ENCODE data around the gene TSLP.

Gene TSLP

DNA sequence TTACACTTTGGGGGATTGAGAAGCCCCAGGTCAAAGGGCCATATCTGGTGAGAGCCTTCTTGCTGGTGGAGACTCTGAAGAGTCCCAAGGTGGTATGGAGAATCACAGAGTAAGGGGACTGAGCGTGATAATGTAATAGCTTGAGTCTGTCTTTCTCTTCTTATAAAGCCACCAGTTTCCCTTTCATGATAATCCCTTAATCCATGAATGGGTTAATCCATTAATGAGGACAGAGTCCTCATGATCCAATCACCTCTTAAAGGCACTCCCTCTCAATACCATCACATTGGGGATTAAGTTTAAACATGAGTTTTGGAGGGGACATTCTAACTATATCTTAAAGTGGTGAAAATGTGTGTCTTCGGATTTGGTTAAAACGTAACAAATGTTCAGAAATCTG lies 42.2 kb downstream of the TSLP start:
- TF ChIP-seq, protein P1, sequence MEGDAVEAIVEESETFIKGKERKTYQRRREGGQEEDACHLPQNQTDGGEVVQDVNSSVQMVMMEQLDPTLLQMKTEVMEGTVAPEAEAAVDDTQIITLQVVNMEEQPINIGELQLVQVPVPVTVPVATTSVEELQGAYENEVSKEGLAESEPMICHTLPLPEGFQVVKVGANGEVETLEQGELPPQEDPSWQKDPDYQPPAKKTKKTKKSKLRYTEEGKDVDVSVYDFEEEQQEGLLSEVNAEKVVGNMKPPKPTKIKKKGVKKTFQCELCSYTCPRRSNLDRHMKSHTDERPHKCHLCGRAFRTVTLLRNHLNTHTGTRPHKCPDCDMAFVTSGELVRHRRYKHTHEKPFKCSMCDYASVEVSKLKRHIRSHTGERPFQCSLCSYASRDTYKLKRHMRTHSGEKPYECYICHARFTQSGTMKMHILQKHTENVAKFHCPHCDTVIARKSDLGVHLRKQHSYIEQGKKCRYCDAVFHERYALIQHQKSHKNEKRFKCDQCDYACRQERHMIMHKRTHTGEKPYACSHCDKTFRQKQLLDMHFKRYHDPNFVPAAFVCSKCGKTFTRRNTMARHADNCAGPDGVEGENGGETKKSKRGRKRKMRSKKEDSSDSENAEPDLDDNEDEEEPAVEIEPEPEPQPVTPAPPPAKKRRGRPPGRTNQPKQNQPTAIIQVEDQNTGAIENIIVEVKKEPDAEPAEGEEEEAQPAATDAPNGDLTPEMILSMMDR (IDR thresholded peaks at IDR 0.05; ENCODE audit: low read depth, low read length, missing control alignments): no peak
- no peak overlapping the region for H3K4me3 ChIP-seq (replicated peaks; ENCODE audit: low read depth, low read length)
- no peak for DNase-seq (ENCODE audit: extremely low read depth, low read depth)

- no peak overlapping the region for H3K4me3 ChIP-seq (replicated peaks; ENCODE audit: low read depth, low read length)
- TF ChIP-seq, protein P1 (IDR thresholded peaks at IDR 0.05; ENCODE audit: low read depth, low read length, missing control alignments): no peak
- no peak for DNase-seq (ENCODE audit: extremely low read depth, low read depth)
Measured at GRCh38 chr5:111115229-111115628, 43.7 kb downstream of the TSLP start.

GRCh38 chr5:111116550-111116949 lies 45.0 kb downstream of the TSLP start:
- TF ChIP-seq, protein P1 (IDR thresholded peaks at IDR 0.05; ENCODE audit: low read depth, low read length, missing control alignments): no peak
- DNase-seq (ENCODE audit: extremely low read depth, low read depth): no peak
- H3K4me3 ChIP-seq (replicated peaks; ENCODE audit: low read depth, low read length): no peak overlapping the region

DNA sequence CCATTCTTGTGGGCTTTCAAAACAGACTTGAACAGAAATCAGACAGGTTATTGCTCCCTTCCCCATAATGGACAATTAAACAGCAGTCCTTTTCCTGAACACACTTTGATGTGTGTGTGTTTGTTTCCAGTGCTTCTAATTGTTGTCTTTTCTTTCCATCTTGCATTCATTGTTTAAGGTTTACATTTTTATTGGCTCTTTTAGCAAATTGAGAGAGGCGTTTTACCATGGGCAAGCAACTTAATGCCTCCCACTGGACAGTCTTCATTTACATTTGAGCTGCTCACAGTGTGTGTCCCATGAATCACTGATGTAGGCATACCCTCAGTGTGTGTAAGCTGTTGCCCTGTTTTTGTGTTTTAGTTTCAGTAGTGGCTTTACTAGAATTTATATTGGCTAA lies 45.6 kb downstream of the TSLP start:
- no peak overlapping the region for H3K4me3 ChIP-seq (replicated peaks; ENCODE audit: low read depth, low read length)
- DNase-seq (ENCODE audit: extremely low read depth, low read depth): no peak
- TF ChIP-seq, protein P1 (IDR thresholded peaks at IDR 0.05; ENCODE audit: low read depth, low read length, missing control alignments): no peak

- H3K4me3 ChIP-seq (replicated peaks; ENCODE audit: low read depth, low read length): no peak overlapping the region
- TF ChIP-seq, protein P1 (IDR thresholded peaks at IDR 0.05; ENCODE audit: low read depth, low read length, missing control alignments): no peak
- no peak for DNase-seq (ENCODE audit: extremely low read depth, low read depth)
Measured at GRCh38 chr5:111119221-111119620, 47.7 kb downstream of the TSLP start.

- TF ChIP-seq, protein P1 (IDR thresholded peaks at IDR 0.05; ENCODE audit: low read depth, low read length, missing control alignments): no peak
- H3K4me3 ChIP-seq (replicated peaks; ENCODE audit: low read depth, low read length): no peak overlapping the region
- DNase-seq (ENCODE audit: extremely low read depth, low read depth): no peak
Measured at GRCh38 chr5:111119856-111120255, 48.3 kb downstream of the TSLP start.

- H3K4me3 ChIP-seq (replicated peaks; ENCODE audit: low read depth, low read length): no peak overlapping the region
- TF ChIP-seq, protein P1 (IDR thresholded peaks at IDR 0.05; ENCODE audit: low read depth, low read length, missing control alignments): no peak
- DNase-seq (ENCODE audit: extremely low read depth, low read depth): no peak
Measured at GRCh38 chr5:111120911-111121310, 49.4 kb downstream of the TSLP start.

Measured in HFF-Myc (cell line).